CD14-positive monocyte (primary cell): ENCODE data around the gene CDKN2A. TPM values are rescaled to one million over a fixed set of nuclear protein-coding genes. Genes with fewer than 3 reads are reported as not detected.

Experiments used
- DNase-seq, 3 donors: peaks; one replicate each; pipeline ENCODE4 v3.0.0-alpha.2; 2011 to 2022
- H2AFZ ChIP-seq: 2 replicates; pipeline ENCODE4 v1.6.0; 2012; ENCODE audit warnings: mild to moderate bottlenecking, low read depth, low read length, inconsistent platforms; ENCODE audit not compliant: insufficient read depth, poor library complexity, severe bottlenecking
- H3K27ac ChIP-seq, 2 donors: 1 replicate in 1 of 2; 2 replicates in 1 of 2; pipeline ENCODE4 v1.5.1; 2012 to 2013; ENCODE audit warnings: low read length in 2 of 2, control low read depth in 1 of 2, inconsistent platforms in 1 of 2, low read depth in 1 of 2, mild to moderate bottlenecking in 1 of 2
- H3K27me3 ChIP-seq, 2 donors: one replicate each; pipeline versions ENCODE4 v1.6.0 to v1.6.1; 2011 to 2013; ENCODE audit warnings: low read length in 2 of 2; ENCODE audit not compliant: control insufficient read depth in 2 of 2, insufficient read depth in 2 of 2
- H3K36me3 ChIP-seq, 2 donors: replicated peaks in 1 of 2; 1 replicate in 1 of 2; 2 replicates in 1 of 2; pipeline versions ENCODE4 v1.5.1 to v1.6.1; 2012 to 2013; ENCODE audit warnings: low read length in 2 of 2, control low read depth in 1 of 2, inconsistent platforms in 1 of 2, mild to moderate bottlenecking in 1 of 2; ENCODE audit not compliant: insufficient read depth in 2 of 2, control insufficient read depth in 1 of 2
- H3K4me1 ChIP-seq, 2 donors: 1 replicate in 1 of 2; 2 replicates in 1 of 2; pipeline versions ENCODE4 v1.5.1 to v1.6.1; 2012 to 2013; ENCODE audit warnings: low read length in 2 of 2, control low read depth in 1 of 2, inconsistent platforms in 1 of 2, mild to moderate bottlenecking in 1 of 2, moderate library complexity in 1 of 2; ENCODE audit not compliant: insufficient read depth in 2 of 2, control insufficient read depth in 1 of 2
- H3K4me2 ChIP-seq: replicated peaks from 2 replicates; pipeline ENCODE3; 2012; ENCODE audit warnings: low read length, moderate library complexity, mild to moderate bottlenecking; ENCODE audit not compliant: poor library complexity, severe bottlenecking; ENCODE audit errors: extremely low read depth
- H3K4me3 ChIP-seq, 3 experiments: fragments of 200-600 bp in 1 of 3; sonication (generic) in 1 of 3; replicated peaks in 1 of 3; 1 replicate in 2 of 3; 2 replicates in 1 of 3; pipeline ENCODE4 v1.5.1; 2011 to 2013; ENCODE audit warnings: low read length in 3 of 3, mild to moderate bottlenecking in 3 of 3, control low read depth in 2 of 3, low read depth in 2 of 3, inconsistent platforms in 1 of 3, moderate library complexity in 1 of 3
- H3K79me2 ChIP-seq: 2 replicates; pipeline ENCODE4 v1.6.0; 2012; ENCODE audit warnings: mild to moderate bottlenecking, control low read depth, inconsistent platforms, low read length, moderate library complexity; ENCODE audit not compliant: insufficient read depth
- H3K9ac ChIP-seq: 2 replicates; pipeline ENCODE4 v1.6.0; 2017; ENCODE audit warnings: low read length, mild to moderate bottlenecking; ENCODE audit not compliant: insufficient read depth, poor library complexity, severe bottlenecking
- H3K9me3 ChIP-seq, 2 donors: replicated peaks in 1 of 2; 1 replicate in 1 of 2; 2 replicates in 1 of 2; pipeline versions ENCODE4 v1.5.1 to v1.6.1; 2012 to 2013; ENCODE audit warnings: low read length in 2 of 2, control low read depth in 1 of 2; ENCODE audit not compliant: control insufficient read depth in 1 of 2, insufficient read depth in 1 of 2
- H4K20me1 ChIP-seq: 2 replicates; pipeline ENCODE4 v1.6.0; 2012; ENCODE audit warnings: mild to moderate bottlenecking, low read length, control low read depth, moderate library complexity; ENCODE audit not compliant: insufficient read depth
- H3K27ac Mint-ChIP-seq, 7 donors: one replicate each; pipeline ENCODE4 v1.8.0; 2020; ENCODE audit warnings: mild to moderate bottlenecking in 7 of 7, mixed read lengths in 7 of 7, moderate library complexity in 6 of 7, inconsistent platforms in 2 of 7
- H3K27me3 Mint-ChIP-seq, 3 donors: one replicate each; pipeline ENCODE4 v1.8.0; 2021 to 2022; ENCODE audit warnings: low read depth in 3 of 3, mild to moderate bottlenecking in 3 of 3, mixed read lengths in 3 of 3, moderate library complexity in 3 of 3, inconsistent platforms in 1 of 3
- H3K36me3 Mint-ChIP-seq, 2 donors: one replicate each; pipeline ENCODE4 v1.8.0; 2020; ENCODE audit warnings: mixed read lengths in 2 of 2, inconsistent platforms in 1 of 2, mild to moderate bottlenecking in 1 of 2
- H3K4me1 Mint-ChIP-seq: one replicate; pipeline ENCODE4 v1.8.0; 2020; ENCODE audit warnings: mild to moderate bottlenecking, mixed read lengths
- H3K4me3 Mint-ChIP-seq, 2 donors: one replicate each; pipeline ENCODE4 v1.8.0; 2020; ENCODE audit warnings: mild to moderate bottlenecking in 2 of 2, mixed read lengths in 2 of 2, moderate library complexity in 1 of 2
- H3K9me3 Mint-ChIP-seq, 7 donors: one replicate each; pipeline ENCODE4 v1.8.0; 2020 to 2022; ENCODE audit warnings: mixed read lengths in 7 of 7, mild to moderate bottlenecking in 6 of 7, moderate library complexity in 6 of 7, inconsistent platforms in 2 of 7
- WGBS: methylation state at CpG from one replicate; pipeline ENCODE4 v1.1.5; 2013; ENCODE audit warnings: missing lambda C conversion rate; ENCODE audit not compliant: insufficient coverage; 5-methylcytosine and 5-hydroxymethylcytosine counted together
- intact Hi-C, 2 donors: fragments of 100-400 bp; cut with micrococcal nuclease; formaldehyde crosslinking; loops; one replicate each; pipeline versions ENCODE4 v1.15.0 to v1.15.1; 2023
- polyA plus RNA-seq, 3 donors: library from polyadenylated mRNA; depleted of rRNA in 1 of 3; unstranded in 2 of 3; stranded (reverse) in 1 of 3; fragments of 300-500 nt in 2 of 3; fragments of >200 nt in 1 of 3; fragmentation: Illumina TruSeq in 2 of 3; gene quantifications; 1 replicate in 2 of 3; 2 replicates in 1 of 3; pipeline ENCODE4 v1.2.3, GENCODE V29; 2012 to 2021
- TF ChIP-seq, protein P1 (sequence below): fragments of 200-600 bp; IDR thresholded peaks from one replicate; pipeline ENCODE4 v1.8.0; 2022; ENCODE audit warnings: antibody characterized with exemption, mild to moderate bottlenecking

Gene CDKN2A
- polyA plus RNA-seq, 3 donors: 0.86 to 1.6 (median 1.1) TPM

DNA sequence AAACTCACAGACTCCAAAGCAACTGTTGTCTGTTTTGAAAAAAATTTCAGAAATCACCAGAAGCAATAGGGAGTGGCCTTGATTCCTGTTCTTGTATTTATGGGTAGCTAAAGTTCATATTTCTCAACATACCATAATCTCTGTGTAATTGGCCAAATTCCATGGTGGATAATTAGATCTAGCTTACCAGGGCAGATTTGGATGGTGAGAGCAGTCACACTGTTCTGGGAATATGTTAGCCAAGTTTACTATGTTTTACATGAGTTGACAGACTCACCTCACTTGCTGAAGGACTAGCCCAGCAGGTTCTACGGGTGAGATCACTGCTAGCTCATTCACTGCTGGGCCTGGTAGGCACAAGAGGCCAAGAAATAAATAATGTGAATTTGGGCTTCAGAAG is 47.6 kb upstream of the CDKN2A start:
- Histone ChIP-seq H3K4me2 (no peak overlapping the region), H3K27me3 (peaks cover 22 to 38% of the 10 kb centered on the region in 2 donors), H2AFZ (no peak overlapping the region), H3K4me1 (peaks cover 23 to 33% of the 10 kb centered on the region in 2 donors), H3K36me3 (no peaks in the 10 kb centered on the region), H3K79me2 (no peaks in the 10 kb centered on the region), H3K4me3 (no peak overlapping the region), H3K9me3 (no peaks in the 10 kb centered on the region), H4K20me1 (no peaks in the 10 kb centered on the region), H3K9ac (no peak overlapping the region), H3K27ac (no peak overlapping the region)
- Mint-ChIP-seq H3K4me1 (peaks cover 40% of the 10 kb centered on the region), H3K36me3 (no peaks in the 10 kb centered on the region), H3K9me3 (no peaks in the 10 kb centered on the region), H3K4me3 (no peak overlapping the region), H3K27ac (peak overlapping the region in 1 of 7 donors; percentile 50), H3K27me3 (peaks cover 15 to 20% (median 17%) of the 10 kb centered on the region in 3 donors)
- TF ChIP-seq, protein P1, sequence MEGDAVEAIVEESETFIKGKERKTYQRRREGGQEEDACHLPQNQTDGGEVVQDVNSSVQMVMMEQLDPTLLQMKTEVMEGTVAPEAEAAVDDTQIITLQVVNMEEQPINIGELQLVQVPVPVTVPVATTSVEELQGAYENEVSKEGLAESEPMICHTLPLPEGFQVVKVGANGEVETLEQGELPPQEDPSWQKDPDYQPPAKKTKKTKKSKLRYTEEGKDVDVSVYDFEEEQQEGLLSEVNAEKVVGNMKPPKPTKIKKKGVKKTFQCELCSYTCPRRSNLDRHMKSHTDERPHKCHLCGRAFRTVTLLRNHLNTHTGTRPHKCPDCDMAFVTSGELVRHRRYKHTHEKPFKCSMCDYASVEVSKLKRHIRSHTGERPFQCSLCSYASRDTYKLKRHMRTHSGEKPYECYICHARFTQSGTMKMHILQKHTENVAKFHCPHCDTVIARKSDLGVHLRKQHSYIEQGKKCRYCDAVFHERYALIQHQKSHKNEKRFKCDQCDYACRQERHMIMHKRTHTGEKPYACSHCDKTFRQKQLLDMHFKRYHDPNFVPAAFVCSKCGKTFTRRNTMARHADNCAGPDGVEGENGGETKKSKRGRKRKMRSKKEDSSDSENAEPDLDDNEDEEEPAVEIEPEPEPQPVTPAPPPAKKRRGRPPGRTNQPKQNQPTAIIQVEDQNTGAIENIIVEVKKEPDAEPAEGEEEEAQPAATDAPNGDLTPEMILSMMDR: no peak
- intact Hi-C loops: no loop called here
- DNase-seq: no peak
- WGBS: no CpG with 5 or more reads among the region's 1 CpG

DNA sequence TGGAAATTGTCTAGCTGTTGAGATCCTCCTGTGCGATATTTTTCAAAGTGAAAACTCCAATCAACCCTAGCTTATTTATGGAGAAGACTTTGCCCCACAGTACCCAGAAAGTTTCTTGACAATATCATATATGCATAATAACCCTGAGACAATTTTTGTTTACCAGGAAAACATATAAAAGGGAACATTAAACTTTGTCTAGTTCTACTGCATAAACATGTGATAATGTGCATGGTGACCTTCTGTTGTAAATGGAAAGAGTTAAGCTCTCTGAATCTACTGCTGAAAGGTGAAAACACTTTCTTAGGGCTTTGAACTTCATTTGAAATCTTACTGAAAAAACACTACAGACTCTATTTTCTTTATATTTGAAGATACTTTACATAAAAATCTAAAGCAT is 47.2 kb upstream of the CDKN2A start:
- no peak overlapping the region for H2AFZ ChIP-seq
- no peaks in the 10 kb centered on the region for H3K79me2 ChIP-seq
- no peak for DNase-seq
- TF ChIP-seq, protein P1: no peak
- WGBS: no CpG with 5 or more reads among the region's 1 CpG
- no peak overlapping the region for H3K4me3 Mint-ChIP-seq
- H4K20me1 ChIP-seq: no peaks in the 10 kb centered on the region
- no peak overlapping the region for H3K4me2 ChIP-seq
- no peaks in the 10 kb centered on the region for H3K36me3 Mint-ChIP-seq
- peaks cover 27 to 36% of the 10 kb centered on the region in 2 donors for H3K4me1 ChIP-seq
- no peak overlapping the region for H3K9ac ChIP-seq
- H3K27ac Mint-ChIP-seq: no peak overlapping the region
- no peak overlapping the region for H3K4me3 ChIP-seq
- no peaks in the 10 kb centered on the region for H3K9me3 ChIP-seq
- peaks cover 41% of the 10 kb centered on the region for H3K4me1 Mint-ChIP-seq
- H3K36me3 ChIP-seq: no peaks in the 10 kb centered on the region
- intact Hi-C loops: no loop called here
- H3K27me3 ChIP-seq: peaks cover 21 to 35% of the 10 kb centered on the region in 2 donors
- H3K9me3 Mint-ChIP-seq: no peaks in the 10 kb centered on the region
- peaks cover 15 to 20% (median 17%) of the 10 kb centered on the region in 3 donors for H3K27me3 Mint-ChIP-seq
- H3K27ac ChIP-seq: no peak overlapping the region
